ENCODE data around the gene NRXN2. TPM values are rescaled to one million over a fixed set of nuclear protein-coding genes. Genes with fewer than 3 reads are reported as not detected.

The NRXN2 gene
- total and polyA plus RNA-seq, 4 donors: 0.17 to 2.8 (median 1.4) TPM

DNA sequence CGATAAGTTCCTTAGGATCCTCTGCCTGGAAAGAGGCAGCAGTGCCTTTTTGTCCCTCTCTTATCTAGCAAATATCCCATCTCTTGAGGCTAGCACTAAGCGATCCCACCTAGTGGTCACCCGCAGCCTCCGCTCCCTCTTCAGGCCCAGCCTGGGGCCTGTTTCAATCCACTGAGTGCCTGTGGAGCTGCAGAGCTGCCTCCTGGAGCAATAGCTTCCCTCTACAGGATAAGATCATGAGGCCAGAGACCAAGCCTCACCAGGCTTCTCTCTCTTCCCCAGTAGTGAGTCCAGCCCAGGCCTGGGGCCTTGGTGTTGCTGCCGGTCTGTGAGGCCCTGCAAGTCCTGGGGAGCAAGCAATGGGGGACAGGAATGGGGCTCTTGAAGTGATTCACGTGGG lies 66.1 kb downstream of the NRXN2 start:
- no peak for DNase-seq (ENCODE audit: low spot score)
- 95% methylated on average over 6 of the region's 6 CpGs for WGBS

GRCh38 chr11:64655941-64656601 lies 66.9 kb downstream of the NRXN2 start:
- H3K27ac ChIP-seq (ENCODE audit: low read depth in 1 of 2, low read length in 2 of 2): peak overlapping the region; percentile 1 to 65
- 71% methylated on average over 8 of the region's 8 CpGs for WGBS
- TF ChIP-seq JUND (IDR thresholded peaks at IDR 0.05): no peak
- TF ChIP-seq, protein P1, sequence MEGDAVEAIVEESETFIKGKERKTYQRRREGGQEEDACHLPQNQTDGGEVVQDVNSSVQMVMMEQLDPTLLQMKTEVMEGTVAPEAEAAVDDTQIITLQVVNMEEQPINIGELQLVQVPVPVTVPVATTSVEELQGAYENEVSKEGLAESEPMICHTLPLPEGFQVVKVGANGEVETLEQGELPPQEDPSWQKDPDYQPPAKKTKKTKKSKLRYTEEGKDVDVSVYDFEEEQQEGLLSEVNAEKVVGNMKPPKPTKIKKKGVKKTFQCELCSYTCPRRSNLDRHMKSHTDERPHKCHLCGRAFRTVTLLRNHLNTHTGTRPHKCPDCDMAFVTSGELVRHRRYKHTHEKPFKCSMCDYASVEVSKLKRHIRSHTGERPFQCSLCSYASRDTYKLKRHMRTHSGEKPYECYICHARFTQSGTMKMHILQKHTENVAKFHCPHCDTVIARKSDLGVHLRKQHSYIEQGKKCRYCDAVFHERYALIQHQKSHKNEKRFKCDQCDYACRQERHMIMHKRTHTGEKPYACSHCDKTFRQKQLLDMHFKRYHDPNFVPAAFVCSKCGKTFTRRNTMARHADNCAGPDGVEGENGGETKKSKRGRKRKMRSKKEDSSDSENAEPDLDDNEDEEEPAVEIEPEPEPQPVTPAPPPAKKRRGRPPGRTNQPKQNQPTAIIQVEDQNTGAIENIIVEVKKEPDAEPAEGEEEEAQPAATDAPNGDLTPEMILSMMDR (IDR thresholded peaks at IDR 0.05; ENCODE audit: low read depth, low read length, missing input control): no peak
- TF ChIP-seq, protein P2, sequence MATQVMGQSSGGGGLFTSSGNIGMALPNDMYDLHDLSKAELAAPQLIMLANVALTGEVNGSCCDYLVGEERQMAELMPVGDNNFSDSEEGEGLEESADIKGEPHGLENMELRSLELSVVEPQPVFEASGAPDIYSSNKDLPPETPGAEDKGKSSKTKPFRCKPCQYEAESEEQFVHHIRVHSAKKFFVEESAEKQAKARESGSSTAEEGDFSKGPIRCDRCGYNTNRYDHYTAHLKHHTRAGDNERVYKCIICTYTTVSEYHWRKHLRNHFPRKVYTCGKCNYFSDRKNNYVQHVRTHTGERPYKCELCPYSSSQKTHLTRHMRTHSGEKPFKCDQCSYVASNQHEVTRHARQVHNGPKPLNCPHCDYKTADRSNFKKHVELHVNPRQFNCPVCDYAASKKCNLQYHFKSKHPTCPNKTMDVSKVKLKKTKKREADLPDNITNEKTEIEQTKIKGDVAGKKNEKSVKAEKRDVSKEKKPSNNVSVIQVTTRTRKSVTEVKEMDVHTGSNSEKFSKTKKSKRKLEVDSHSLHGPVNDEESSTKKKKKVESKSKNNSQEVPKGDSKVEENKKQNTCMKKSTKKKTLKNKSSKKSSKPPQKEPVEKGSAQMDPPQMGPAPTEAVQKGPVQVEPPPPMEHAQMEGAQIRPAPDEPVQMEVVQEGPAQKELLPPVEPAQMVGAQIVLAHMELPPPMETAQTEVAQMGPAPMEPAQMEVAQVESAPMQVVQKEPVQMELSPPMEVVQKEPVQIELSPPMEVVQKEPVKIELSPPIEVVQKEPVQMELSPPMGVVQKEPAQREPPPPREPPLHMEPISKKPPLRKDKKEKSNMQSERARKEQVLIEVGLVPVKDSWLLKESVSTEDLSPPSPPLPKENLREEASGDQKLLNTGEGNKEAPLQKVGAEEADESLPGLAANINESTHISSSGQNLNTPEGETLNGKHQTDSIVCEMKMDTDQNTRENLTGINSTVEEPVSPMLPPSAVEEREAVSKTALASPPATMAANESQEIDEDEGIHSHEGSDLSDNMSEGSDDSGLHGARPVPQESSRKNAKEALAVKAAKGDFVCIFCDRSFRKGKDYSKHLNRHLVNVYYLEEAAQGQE (IDR thresholded peaks at IDR 0.05): no peak
- no peak for TF ChIP-seq NR2F2 (IDR thresholded peaks at IDR 0.05)
- TF ChIP-seq, protein P3, sequence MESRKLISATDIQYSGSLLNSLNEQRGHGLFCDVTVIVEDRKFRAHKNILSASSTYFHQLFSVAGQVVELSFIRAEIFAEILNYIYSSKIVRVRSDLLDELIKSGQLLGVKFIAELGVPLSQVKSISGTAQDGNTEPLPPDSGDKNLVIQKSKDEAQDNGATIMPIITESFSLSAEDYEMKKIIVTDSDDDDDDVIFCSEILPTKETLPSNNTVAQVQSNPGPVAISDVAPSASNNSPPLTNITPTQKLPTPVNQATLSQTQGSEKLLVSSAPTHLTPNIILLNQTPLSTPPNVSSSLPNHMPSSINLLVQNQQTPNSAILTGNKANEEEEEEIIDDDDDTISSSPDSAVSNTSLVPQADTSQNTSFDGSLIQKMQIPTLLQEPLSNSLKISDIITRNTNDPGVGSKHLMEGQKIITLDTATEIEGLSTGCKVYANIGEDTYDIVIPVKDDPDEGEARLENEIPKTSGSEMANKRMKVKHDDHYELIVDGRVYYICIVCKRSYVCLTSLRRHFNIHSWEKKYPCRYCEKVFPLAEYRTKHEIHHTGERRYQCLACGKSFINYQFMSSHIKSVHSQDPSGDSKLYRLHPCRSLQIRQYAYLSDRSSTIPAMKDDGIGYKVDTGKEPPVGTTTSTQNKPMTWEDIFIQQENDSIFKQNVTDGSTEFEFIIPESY (IDR thresholded peaks at IDR 0.05): no peak
- peak in 1 of 2 donors; percentile 8 for TF ChIP-seq RAD21 (IDR thresholded peaks at IDR 0.05)
- TF ChIP-seq TAF1 (conservative IDR thresholded peaks at IDR 0.05): no peak
- peak; percentile 29 to 57 for TF ChIP-seq HNF4A (conservative IDR thresholded peaks at IDR 0.05)

More for the DNA sequence above, 66.1 kb downstream of the NRXN2 start:
- Histone ChIP-seq H3K4me3 (ENCODE audit: low read depth in 1 of 3, low read length in 3 of 3) (no peak overlapping the region), H3K4me1 (ENCODE audit: control insufficient read depth in 4 of 4, insufficient read depth in 4 of 4, low read length in 3 of 4) (peaks cover 2 to 40% (median 29%) of the 10 kb centered on the region in 4 donors), H3K9me3 (ENCODE audit: control insufficient read depth in 4 of 4, low read length in 3 of 4) (no peaks in the 10 kb centered on the region), H3K9ac (ENCODE audit: low read depth in 1 of 2, low read length in 2 of 2) (no peak overlapping the region), H3K27me3 (ENCODE audit: control insufficient read depth in 4 of 4, insufficient read depth in 4 of 4, low read length in 3 of 4) (no peaks in the 10 kb centered on the region), H3K27ac (ENCODE audit: low read depth in 1 of 2, low read length in 2 of 2) (peak overlapping the region in 1 of 2 donors; percentile 65), H3K36me3 (ENCODE audit: control insufficient read depth in 4 of 4, insufficient read depth in 3 of 4, low read depth in 1 of 4, low read length in 3 of 4) (no peaks in the 10 kb centered on the region)
- TF ChIP-seq TAF1 (conservative IDR thresholded peaks at IDR 0.05): no peak
- no peak for TF ChIP-seq FOXA2 (IDR thresholded peaks at IDR 0.05)
- TF ChIP-seq JUND (IDR thresholded peaks at IDR 0.05): no peak
- TF ChIP-seq YY1 (IDR thresholded peaks at IDR 0.05): no peak
- TF ChIP-seq MAX (IDR thresholded peaks at IDR 0.05): no peak
- no peak for TF ChIP-seq HNF4G (IDR thresholded peaks at IDR 0.05)
- no peak for TF ChIP-seq FOXA1 (IDR thresholded peaks at IDR 0.05)
- TF ChIP-seq, protein P4, sequence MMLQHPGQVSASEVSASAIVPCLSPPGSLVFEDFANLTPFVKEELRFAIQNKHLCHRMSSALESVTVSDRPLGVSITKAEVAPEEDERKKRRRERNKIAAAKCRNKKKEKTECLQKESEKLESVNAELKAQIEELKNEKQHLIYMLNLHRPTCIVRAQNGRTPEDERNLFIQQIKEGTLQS (IDR thresholded peaks at IDR 0.05): no peak
- TF ChIP-seq, protein P3 (IDR thresholded peaks at IDR 0.05): no peak
- no peak for TF ChIP-seq SP1 (IDR thresholded peaks at IDR 0.05)

More at GRCh38 chr11:64655941-64656601, 66.9 kb downstream of the NRXN2 start:
- H3K36me3 ChIP-seq (ENCODE audit: control insufficient read depth in 4 of 4, insufficient read depth in 3 of 4, low read depth in 1 of 4, low read length in 3 of 4): no peaks in the 10 kb centered on the region
- H3K9me3 ChIP-seq (ENCODE audit: control insufficient read depth in 4 of 4, low read length in 3 of 4): no peaks in the 10 kb centered on the region
- no peak overlapping the region for H3K9ac ChIP-seq (ENCODE audit: low read depth in 1 of 2, low read length in 2 of 2)
- DNase-seq (ENCODE audit: low spot score): no peak
- no peak overlapping the region for H3K4me3 ChIP-seq (ENCODE audit: low read depth in 1 of 3, low read length in 3 of 3)
- H3K27me3 ChIP-seq (ENCODE audit: control insufficient read depth in 4 of 4, insufficient read depth in 4 of 4, low read length in 3 of 4): no peaks in the 10 kb centered on the region
- H3K4me1 ChIP-seq (ENCODE audit: control insufficient read depth in 4 of 4, insufficient read depth in 4 of 4, low read length in 3 of 4): peaks cover 2 to 40% (median 29%) of the 10 kb centered on the region in 4 donors

Data from liver (tissue), 9 donors.